Measurements from ENCODE around the gene ANKRD33B. TPM values are rescaled to one million over a fixed set of nuclear protein-coding genes. Genes with fewer than 3 reads are reported as not detected.

ANKRD33B gene
- total and polyA plus RNA-seq, 7 experiments from 2014 or later: 0.20 to 10.1 (median 0.75) TPM; not detected in 1

GRCh38 chr5:10658265-10658664, 94.4 kb downstream of the ANKRD33B start:
- H3K27ac ChIP-seq (ENCODE audit: low read depth, low read length): no peak overlapping the region
- peaks cover 0 to 2% (median 0%) of the 10 kb centered on the region in 7 donors for H3K4me1 Mint-ChIP-seq
- ATAC-seq: no peak
- CTCF ChIA-PET: no interaction called here
- intact Hi-C loops (cut with micrococcal nuclease): no loop called here
- H3K36me3 ChIP-seq (ENCODE audit: control insufficient read depth in 2 of 3, insufficient read depth in 3 of 3, low read length in 3 of 3): no peaks in the 10 kb centered on the region
- no peak overlapping the region for H3K4me3 ChIP-seq (ENCODE audit: low read length)
- H3K9me3 Mint-ChIP-seq: peaks cover 0 to 3% (median 0%) of the 10 kb centered on the region in 11 donors
- no peak overlapping the region for H3K4me3 Mint-ChIP-seq
- no peaks in the 10 kb centered on the region for H3K4me1 ChIP-seq (ENCODE audit: control insufficient read depth in 2 of 2, insufficient read depth in 2 of 2, low read length in 2 of 2)
- no peak for DNase-seq
- no peaks in the 10 kb centered on the region for H3K36me3 Mint-ChIP-seq
- POLR2A ChIA-PET: no interaction called here
- H3K9me3 ChIP-seq (ENCODE audit: control insufficient read depth in 2 of 3, low read length in 3 of 3): no peaks in the 10 kb centered on the region
- H3K27me3 Mint-ChIP-seq: peaks cover 0 to 4% (median 0%) of the 10 kb centered on the region in 5 donors
- no peaks in the 10 kb centered on the region for H3K27me3 ChIP-seq (ENCODE audit: control insufficient read depth in 2 of 2, insufficient read depth in 2 of 2, low read length in 2 of 2)
- H3K27ac Mint-ChIP-seq: no peak overlapping the region

- no peak for DNase-seq
- H3K9me3 Mint-ChIP-seq: peaks cover 0 to 3% (median 0%) of the 10 kb centered on the region in 11 donors
- no peak for ATAC-seq
- ChIA-PET CTCF (no interaction called here), POLR2A (no interaction called here)
- intact Hi-C loops (cut with micrococcal nuclease): no loop called here
- Histone ChIP-seq H3K36me3 (ENCODE audit: control insufficient read depth in 2 of 3, insufficient read depth in 3 of 3, low read length in 3 of 3) (no peaks in the 10 kb centered on the region), H3K4me3 (ENCODE audit: low read length) (no peak overlapping the region), H3K27ac (ENCODE audit: low read depth, low read length) (no peak overlapping the region), H3K9me3 (ENCODE audit: control insufficient read depth in 2 of 3, low read length in 3 of 3) (no peaks in the 10 kb centered on the region), H3K4me1 (ENCODE audit: control insufficient read depth in 2 of 2, insufficient read depth in 2 of 2, low read length in 2 of 2) (no peaks in the 10 kb centered on the region), H3K27me3 (ENCODE audit: control insufficient read depth in 2 of 2, insufficient read depth in 2 of 2, low read length in 2 of 2) (no peaks in the 10 kb centered on the region)
- peaks cover 0 to 4% (median 0%) of the 10 kb centered on the region in 5 donors for H3K27me3 Mint-ChIP-seq
- H3K27ac Mint-ChIP-seq: no peak overlapping the region
- H3K4me1 Mint-ChIP-seq: peaks cover 0 to 2% (median 0%) of the 10 kb centered on the region in 7 donors
- no peaks in the 10 kb centered on the region for H3K36me3 Mint-ChIP-seq
- H3K4me3 Mint-ChIP-seq: no peak overlapping the region
These were observed 96.3 kb downstream of the ANKRD33B start for GRCh38 chr5:10660135-10660534.

- intact Hi-C loops (cut with micrococcal nuclease): no loop called here
- H3K36me3 ChIP-seq (ENCODE audit: control insufficient read depth in 2 of 3, insufficient read depth in 3 of 3, low read length in 3 of 3): no peaks in the 10 kb centered on the region
- peaks cover 0 to 2% (median 0%) of the 10 kb centered on the region in 7 donors for H3K4me1 Mint-ChIP-seq
These were observed 97.0 kb downstream of the ANKRD33B start for GRCh38 chr5:10660720-10661387.

GRCh38 chr5:10661401-10661800, 97.5 kb downstream of the ANKRD33B start:
- H3K27ac ChIP-seq (ENCODE audit: low read depth, low read length): no peak overlapping the region
- no peak overlapping the region for H3K4me3 Mint-ChIP-seq
- ChIA-PET POLR2A (no interaction called here), CTCF (no interaction called here)
- no peaks in the 10 kb centered on the region for H3K27me3 ChIP-seq (ENCODE audit: control insufficient read depth in 2 of 2, insufficient read depth in 2 of 2, low read length in 2 of 2)
- DNase-seq (no peak), ATAC-seq (no peak)
- intact Hi-C loops (cut with micrococcal nuclease): no loop called here
- H3K4me1 ChIP-seq (ENCODE audit: control insufficient read depth in 2 of 2, insufficient read depth in 2 of 2, low read length in 2 of 2): no peaks in the 10 kb centered on the region
- H3K27me3 Mint-ChIP-seq: peaks cover 0 to 4% (median 0%) of the 10 kb centered on the region in 5 donors
- H3K4me1 Mint-ChIP-seq: peaks cover 0 to 2% (median 0%) of the 10 kb centered on the region in 7 donors
- H3K4me3 ChIP-seq (ENCODE audit: low read length): no peak overlapping the region
- no peaks in the 10 kb centered on the region for H3K36me3 Mint-ChIP-seq
- H3K27ac Mint-ChIP-seq: no peak overlapping the region
- peaks cover 0 to 3% (median 0%) of the 10 kb centered on the region in 11 donors for H3K9me3 Mint-ChIP-seq
- H3K9me3 ChIP-seq (ENCODE audit: control insufficient read depth in 2 of 3, low read length in 3 of 3): no peaks in the 10 kb centered on the region
- H3K36me3 ChIP-seq (ENCODE audit: control insufficient read depth in 2 of 3, insufficient read depth in 3 of 3, low read length in 3 of 3): no peaks in the 10 kb centered on the region

More at GRCh38 chr5:10660720-10661387, 97.0 kb downstream of the ANKRD33B start:
- Histone ChIP-seq H3K27me3 (ENCODE audit: control insufficient read depth in 2 of 2, insufficient read depth in 2 of 2, low read length in 2 of 2) (no peaks in the 10 kb centered on the region), H3K4me3 (ENCODE audit: low read length) (no peak overlapping the region), H3K27ac (ENCODE audit: low read depth, low read length) (no peak overlapping the region), H3K4me1 (ENCODE audit: control insufficient read depth in 2 of 2, insufficient read depth in 2 of 2, low read length in 2 of 2) (no peaks in the 10 kb centered on the region), H3K9me3 (ENCODE audit: control insufficient read depth in 2 of 3, low read length in 3 of 3) (no peaks in the 10 kb centered on the region)
- ChIA-PET POLR2A (no interaction called here), CTCF (no interaction called here)
- Mint-ChIP-seq H3K27ac (no peak overlapping the region), H3K27me3 (peaks cover 0 to 4% (median 0%) of the 10 kb centered on the region in 5 donors), H3K36me3 (no peaks in the 10 kb centered on the region), H3K4me3 (no peak overlapping the region), H3K9me3 (peaks cover 0 to 3% (median 0%) of the 10 kb centered on the region in 11 donors)
- ATAC-seq (no peak), DNase-seq (no peak)

GRCh38 chr5:10662083-10662482, 98.2 kb downstream of the ANKRD33B start:
- Histone ChIP-seq H3K27me3 (ENCODE audit: control insufficient read depth in 2 of 2, insufficient read depth in 2 of 2, low read length in 2 of 2) (no peaks in the 10 kb centered on the region), H3K36me3 (ENCODE audit: control insufficient read depth in 2 of 3, insufficient read depth in 3 of 3, low read length in 3 of 3) (no peaks in the 10 kb centered on the region), H3K4me3 (ENCODE audit: low read length) (no peak overlapping the region), H3K9me3 (ENCODE audit: control insufficient read depth in 2 of 3, low read length in 3 of 3) (no peaks in the 10 kb centered on the region), H3K27ac (ENCODE audit: low read depth, low read length) (no peak overlapping the region), H3K4me1 (ENCODE audit: control insufficient read depth in 2 of 2, insufficient read depth in 2 of 2, low read length in 2 of 2) (no peaks in the 10 kb centered on the region)
- intact Hi-C loops (cut with micrococcal nuclease): no loop called here
- no peaks in the 10 kb centered on the region for H3K36me3 Mint-ChIP-seq
- ChIA-PET POLR2A (no interaction called here), CTCF (no interaction called here)
- no peak overlapping the region for H3K27ac Mint-ChIP-seq
- H3K27me3 Mint-ChIP-seq: peaks cover 0 to 4% (median 0%) of the 10 kb centered on the region in 5 donors
- peaks cover 0 to 3% (median 0%) of the 10 kb centered on the region in 11 donors for H3K9me3 Mint-ChIP-seq
- DNase-seq (no peak), ATAC-seq (no peak)
- H3K4me3 Mint-ChIP-seq: no peak overlapping the region
- peaks cover 0 to 2% (median 0%) of the 10 kb centered on the region in 7 donors for H3K4me1 Mint-ChIP-seq

- H3K9me3 ChIP-seq (ENCODE audit: control insufficient read depth in 2 of 3, low read length in 3 of 3): no peaks in the 10 kb centered on the region
- H3K36me3 ChIP-seq (ENCODE audit: control insufficient read depth in 2 of 3, insufficient read depth in 3 of 3, low read length in 3 of 3): no peaks in the 10 kb centered on the region
- H3K4me1 ChIP-seq (ENCODE audit: control insufficient read depth in 2 of 2, insufficient read depth in 2 of 2, low read length in 2 of 2): no peaks in the 10 kb centered on the region
- no peaks in the 10 kb centered on the region for H3K27me3 ChIP-seq (ENCODE audit: control insufficient read depth in 2 of 2, insufficient read depth in 2 of 2, low read length in 2 of 2)
- no peak for DNase-seq
- Mint-ChIP-seq H3K27me3 (peaks cover 0 to 4% (median 0%) of the 10 kb centered on the region in 5 donors), H3K27ac (no peak overlapping the region), H3K4me1 (peaks cover 0 to 2% (median 0%) of the 10 kb centered on the region in 7 donors), H3K36me3 (no peaks in the 10 kb centered on the region), H3K9me3 (peaks cover 0 to 3% (median 0%) of the 10 kb centered on the region in 11 donors), H3K4me3 (no peak overlapping the region)
- intact Hi-C loops (cut with micrococcal nuclease): no loop called here
- ChIA-PET CTCF (no interaction called here), POLR2A (no interaction called here)
- no peak overlapping the region for H3K27ac ChIP-seq (ENCODE audit: low read depth, low read length)
- ATAC-seq: no peak
- H3K4me3 ChIP-seq (ENCODE audit: low read length): no peak overlapping the region
These were observed 99.0 kb downstream of the ANKRD33B start for GRCh38 chr5:10662661-10663488.

Measured in naive thymus-derived CD4-positive, alpha-beta T cell (primary cell).